Head of caudate nucleus (tissue), 42 donors: ENCODE data around the gene TP53AIP1.
A peak's percentile ranks its signal among the peaks of the same experiment; 100 is the strongest.

Experiments
- DNase-seq, 42 donors: peaks; one replicate each; pipeline versions ENCODE4 v3.0.0 to v3.0.0-alpha.2; 2020 to 2021; ENCODE audit warnings: mixed read lengths in 7 of 42
- intact Hi-C: fragments of 100-400 bp; cut with DNase I; formaldehyde crosslinking; loops from one replicate; pipeline ENCODE4 v1.15.0; 2022

TP53AIP1 gene, protein sequence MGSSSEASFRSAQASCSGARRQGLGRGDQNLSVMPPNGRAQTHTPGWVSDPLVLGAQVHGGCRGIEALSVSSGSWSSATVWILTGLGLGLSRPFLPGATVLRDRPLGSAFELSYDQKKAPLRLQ

GRCh38 chr11:128942817-128943427, at the start of gene TP53AIP1:
Gene TP53AIP1, minus strand, starts transcription at chr11:128942871. Its CDS starts 5,053 bp downstream, at chr11:128937818.
- DNase-seq = no peak
- intact Hi-C loops = no loop called here

DNA sequence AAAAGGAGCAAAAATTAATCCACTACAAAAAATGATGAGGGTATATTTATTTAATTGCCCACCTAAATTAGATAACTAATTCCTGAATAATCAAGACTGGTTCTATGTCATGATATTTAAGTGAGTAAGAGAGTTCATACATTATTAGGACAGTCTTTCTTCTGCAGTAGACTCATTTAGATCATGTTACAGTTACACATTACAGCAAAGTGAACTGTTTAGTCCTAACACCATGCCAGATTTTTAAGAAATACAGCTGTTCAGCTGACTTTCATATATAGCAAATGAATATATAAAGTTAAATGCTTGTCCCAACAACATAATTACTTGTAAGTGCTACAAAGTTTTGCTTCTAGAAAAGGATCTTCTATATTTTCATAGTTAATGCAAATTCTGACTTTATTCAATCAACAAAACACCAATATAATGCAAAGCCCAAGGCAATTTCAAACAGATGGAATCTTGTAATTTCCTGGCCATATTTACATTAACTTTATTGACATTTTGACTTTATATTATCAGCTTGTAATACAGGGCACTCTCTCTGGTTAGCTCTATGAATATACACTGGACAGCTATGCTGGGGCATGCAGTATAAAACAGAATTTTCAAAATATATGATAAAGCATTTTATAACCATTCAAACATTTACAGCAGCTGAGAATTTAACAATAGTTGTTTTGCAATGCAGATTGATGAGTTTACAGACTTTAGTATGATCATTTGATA, 45.7 kb upstream of the TP53AIP1 start:
- intact Hi-C loops = no loop called here
- no peak for DNase-seq

GRCh38 chr11:128985880-128986279, 43.2 kb upstream of the TP53AIP1 start:
- intact Hi-C loops = no loop called here
- DNase-seq = no peak

DNA sequence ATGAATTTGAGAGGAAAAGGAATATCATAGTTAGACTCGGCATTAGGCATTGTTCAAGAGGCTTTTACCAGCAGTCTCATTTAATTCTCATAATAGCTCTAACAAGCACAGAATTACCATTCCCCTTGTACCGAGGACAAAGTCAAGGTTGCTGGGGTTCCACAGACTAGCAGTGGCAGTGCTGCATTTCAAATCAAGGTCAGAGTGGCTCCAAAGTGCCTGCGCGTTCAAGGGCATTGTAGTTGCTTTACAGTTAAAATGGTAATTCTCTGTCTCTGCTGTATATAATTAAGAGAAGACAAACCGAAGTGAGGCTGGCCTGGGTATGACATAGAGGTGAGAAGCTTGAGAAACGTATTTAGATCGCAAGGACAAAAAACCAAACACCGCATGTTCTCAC, 40.4 kb upstream of the TP53AIP1 start:
- intact Hi-C loops = no loop called here

DNA sequence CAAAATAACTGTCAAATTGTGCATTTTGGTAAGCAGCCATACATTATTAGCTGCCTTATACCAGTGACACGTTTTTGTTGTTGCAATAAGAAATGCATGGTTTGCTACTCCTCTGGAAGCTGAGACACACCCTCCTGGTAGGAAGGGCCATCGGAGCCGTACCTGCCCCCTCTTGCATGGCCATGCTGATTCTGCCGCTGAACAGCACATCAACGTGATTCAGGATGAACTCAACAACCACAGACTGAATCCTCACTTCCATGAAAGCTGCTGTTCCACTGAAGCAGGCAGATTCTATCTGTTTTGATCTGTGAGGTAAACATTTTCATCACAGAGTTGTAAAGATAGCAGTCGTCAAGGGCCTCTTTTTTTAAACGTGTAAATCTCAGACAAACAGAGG, 38.6 kb upstream of the TP53AIP1 start:
- intact Hi-C loops = no loop called here

More for the DNA sequence above, 40.4 kb upstream of the TP53AIP1 start:
- DNase-seq = peak in 1 of 42 donors; percentile 34

GRCh38 chr11:128970598-128971190, 28.0 kb upstream of the TP53AIP1 start:
- intact Hi-C loops = no loop called here
- DNase-seq = no peak

More for the DNA sequence above, 38.6 kb upstream of the TP53AIP1 start:
- DNase-seq = peak in 1 of 42 donors; percentile 35

DNA sequence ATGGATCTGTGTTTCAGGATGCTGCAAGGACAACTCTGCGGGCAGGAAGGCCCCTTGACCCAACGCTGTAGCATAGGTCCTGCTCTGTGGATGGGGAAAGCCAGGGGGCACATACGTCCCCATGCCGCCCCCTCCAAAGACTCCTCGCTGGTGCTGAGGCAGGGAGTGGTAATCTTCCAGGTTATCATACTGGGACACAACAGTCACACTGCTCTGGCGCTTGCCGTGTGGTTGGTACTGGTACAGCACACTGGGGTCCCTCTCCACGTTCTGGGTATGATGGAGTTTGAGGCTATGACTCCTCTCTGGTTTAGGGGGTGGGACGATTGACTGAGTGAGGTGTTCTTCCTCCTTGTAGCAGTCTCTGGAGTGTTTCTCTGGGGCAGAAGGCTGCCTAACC, 26.2 kb upstream of the TP53AIP1 start:
- DNase-seq = no peak
- intact Hi-C loops = no loop called here

DNA sequence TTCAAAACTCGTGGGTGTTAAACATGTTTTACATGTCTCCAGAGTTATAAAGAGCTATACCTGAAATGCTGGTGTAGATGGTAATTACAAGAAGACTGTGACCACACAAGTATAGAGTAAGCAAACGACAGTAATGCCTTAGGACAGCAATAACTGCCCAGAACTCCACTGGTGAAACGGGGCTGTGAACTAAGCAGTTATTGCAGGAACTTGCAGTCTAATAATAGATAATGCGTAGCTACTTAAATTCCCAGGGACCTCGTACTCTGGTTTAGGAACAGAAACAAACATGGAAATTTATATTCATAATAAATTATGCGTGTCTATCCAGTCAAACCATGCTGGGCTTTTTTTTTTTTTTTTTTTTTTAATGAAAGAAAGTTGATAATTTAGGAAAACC, 24.9 kb upstream of the TP53AIP1 start:
- intact Hi-C loops = no loop called here
- DNase-seq = no peak

DNA sequence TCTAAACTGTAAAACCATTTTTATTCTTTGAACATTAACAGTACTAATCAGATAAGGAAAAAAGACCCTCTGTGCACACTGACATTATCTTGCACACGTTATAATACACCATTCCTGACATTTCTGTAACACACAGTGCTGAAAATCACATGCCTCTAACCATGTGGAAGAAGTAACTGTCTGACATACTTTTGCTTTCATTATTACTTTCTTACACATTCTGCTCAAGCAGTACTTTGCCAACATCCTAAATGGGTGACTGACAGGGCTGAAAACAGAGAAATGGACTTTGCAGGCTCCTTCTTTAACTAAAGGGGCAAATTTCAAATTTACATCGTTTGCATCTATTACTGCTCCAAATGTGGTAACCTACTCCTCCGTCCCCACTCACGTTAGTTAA, 22.8 kb upstream of the TP53AIP1 start:
- intact Hi-C loops = no loop called here
- no peak for DNase-seq

DNA sequence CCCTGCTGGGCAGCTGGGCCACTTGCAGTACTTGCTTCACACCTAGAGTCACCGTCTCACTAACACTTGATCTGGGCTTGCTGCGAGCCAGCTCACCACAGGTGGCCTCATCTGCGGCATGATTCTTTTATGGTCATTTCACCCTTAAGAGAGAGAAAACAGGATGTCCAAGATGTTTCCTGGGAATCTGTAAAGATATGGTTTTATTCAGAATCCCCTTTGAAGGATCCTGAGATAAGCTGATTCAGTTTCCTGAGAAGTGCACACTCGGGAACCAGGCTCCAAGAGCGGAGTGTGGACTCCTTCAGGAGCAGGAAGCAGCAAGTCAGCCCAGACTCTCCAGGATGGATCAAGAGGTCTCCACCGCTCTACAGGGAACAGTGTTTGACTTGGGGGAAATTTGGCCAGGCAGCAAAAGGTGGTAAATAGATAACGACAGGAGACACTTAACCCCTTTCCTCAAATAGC, 21.8 kb upstream of the TP53AIP1 start:
- intact Hi-C loops = no loop called here
- peak in 1 of 42 donors; percentile 25 for DNase-seq

GRCh38 chr11:128963744-128964325, 21.2 kb upstream of the TP53AIP1 start:
- peak in 1 of 42 donors; percentile 30 for DNase-seq
- intact Hi-C loops = no loop called here

GRCh38 chr11:128962896-128963295, 20.2 kb upstream of the TP53AIP1 start:
- DNase-seq = peak in 1 of 42 donors; percentile 32
- intact Hi-C loops = no loop called here

- intact Hi-C loops = no loop called here
- peak in 1 of 42 donors; percentile 23 for DNase-seq
These were observed 19.0 kb upstream of the TP53AIP1 start for GRCh38 chr11:128961645-128962044.

- intact Hi-C loops = loop anchor here (5.0 kb wide), 1 partner anchor 75 kb away; no protein-coding TSS in a partner anchor
- DNase-seq = peak in 2 of 42 donors; percentile 16 to 36
These were observed 14.5 kb upstream of the TP53AIP1 start for GRCh38 chr11:128957202-128957482.

- intact Hi-C loops = loop anchor here (5.0 kb wide), 1 partner anchor 74 kb away; no protein-coding TSS in a partner anchor
- DNase-seq = peak in 20 of 42 donors; percentile 20 to 78 (median 61)
These were observed 13.9 kb upstream of the TP53AIP1 start for GRCh38 chr11:128956401-128957201.

GRCh38 chr11:128955636-128956035, 13.0 kb upstream of the TP53AIP1 start:
- DNase-seq = no peak

GRCh38 chr11:128953151-128953550, 10.5 kb upstream of the TP53AIP1 start:
- intact Hi-C loops = no loop called here
- no peak for DNase-seq

More at GRCh38 chr11:128955636-128956035, 13.0 kb upstream of the TP53AIP1 start:
- intact Hi-C loops = loop anchor here (5.0 kb wide), 1 partner anchor 73 kb away; no protein-coding TSS in a partner anchor

DNA sequence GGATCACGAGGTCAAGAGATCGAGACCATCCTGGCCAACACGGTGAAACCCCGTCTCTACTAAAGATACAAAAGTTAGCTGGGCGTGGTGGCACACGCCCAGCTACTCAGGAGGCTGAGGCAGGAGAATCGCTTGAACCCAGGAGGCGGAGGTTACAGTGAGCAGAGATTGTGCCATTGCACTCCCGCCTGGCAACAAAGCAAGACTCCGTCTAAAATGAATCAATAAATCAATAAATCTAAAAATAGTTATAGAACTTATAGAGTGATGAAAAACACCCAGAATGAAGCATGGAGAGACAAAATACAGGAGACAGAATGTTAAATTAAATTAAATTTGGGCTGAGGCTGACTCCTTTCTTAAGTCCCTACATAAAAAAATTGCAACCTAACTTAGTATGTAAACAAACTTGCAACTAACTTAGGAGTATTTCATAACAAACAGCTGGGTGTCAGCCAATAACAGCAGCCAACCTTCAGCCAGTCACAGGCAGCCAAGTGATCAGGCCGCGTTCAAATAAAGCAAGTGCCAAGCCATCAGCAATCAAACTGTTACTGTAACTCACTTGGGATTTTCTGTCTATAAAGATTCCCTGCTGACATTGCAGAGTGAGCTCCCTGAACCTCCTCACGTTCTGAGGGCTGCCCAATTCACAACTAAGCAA, 7.3 kb upstream of the TP53AIP1 start:
- DNase-seq = no peak
- intact Hi-C loops = no loop called here
